Neuronal stem cell (in vitro differentiated cells): ENCODE data around the gene STOML1.

ENCODE experiments used
- DNase-seq: peaks from one replicate; pipeline ENCODE4 v3.0.0-alpha.2; 2013; ENCODE audit warnings: low spot score
- H2AFZ ChIP-seq: one replicate; pipeline ENCODE4 v1.6.1; 2013; ENCODE audit warnings: mild to moderate bottlenecking, low read length, inconsistent platforms
- H2AK5ac ChIP-seq: 2 replicates; pipeline ENCODE4 v1.6.1; 2013; ENCODE audit warnings: low read depth, mild to moderate bottlenecking, inconsistent platforms, low read length, moderate library complexity, mixed read lengths
- H2BK120ac ChIP-seq: 2 replicates; pipeline ENCODE4 v1.6.1; 2013; ENCODE audit warnings: low read depth, mild to moderate bottlenecking, inconsistent platforms, low read length, moderate library complexity, mixed read lengths
- H2BK12ac ChIP-seq: one replicate; pipeline ENCODE4 v1.6.1; 2013; ENCODE audit warnings: low read length, inconsistent platforms
- H2BK15ac ChIP-seq: 2 replicates; pipeline ENCODE4 v1.6.1; 2013; ENCODE audit warnings: mild to moderate bottlenecking, low read length, inconsistent platforms, mixed read lengths
- H2BK5ac ChIP-seq: one replicate; pipeline ENCODE4 v1.6.1; 2013; ENCODE audit warnings: inconsistent platforms, mild to moderate bottlenecking, low read length, moderate library complexity
- H3K14ac ChIP-seq: one replicate; pipeline ENCODE4 v1.6.1; 2013; ENCODE audit warnings: low read length, inconsistent platforms
- H3K18ac ChIP-seq: 2 replicates; pipeline ENCODE4 v1.6.1; 2013; ENCODE audit warnings: low read length, inconsistent platforms
- H3K23ac ChIP-seq: 2 replicates; pipeline ENCODE4 v1.6.1; 2013; ENCODE audit warnings: low read depth, mild to moderate bottlenecking, mixed read lengths, low read length, inconsistent platforms; ENCODE audit not compliant: poor library complexity
- H3K27ac ChIP-seq: replicated peaks from 3 replicates; pipeline ENCODE4 v1.5.1; 2013; ENCODE audit warnings: low read length, inconsistent platforms
- H3K27me3 ChIP-seq, 3 experiments: 2 replicates each; pipeline ENCODE4 v1.6.1; 2013; ENCODE audit warnings: low read length in 3 of 3, mild to moderate bottlenecking in 2 of 3, inconsistent platforms in 1 of 3, low read depth in 1 of 3, mixed read lengths in 1 of 3, moderate library complexity in 1 of 3; ENCODE audit not compliant: control insufficient read depth in 3 of 3, insufficient read depth in 3 of 3
- H3K36me3 ChIP-seq, 2 donors: replicated peaks in 1 of 2; 2 replicates each; pipeline ENCODE4 v1.6.1; 2013; ENCODE audit warnings: low read length in 2 of 2; ENCODE audit not compliant: control insufficient read depth in 2 of 2, insufficient read depth in 2 of 2
- H3K4ac ChIP-seq: 2 replicates; pipeline ENCODE4 v1.6.1; 2013; ENCODE audit warnings: inconsistent platforms, mild to moderate bottlenecking, low read length, moderate library complexity
- H3K4me1 ChIP-seq, 2 donors: 1 replicate in 1 of 2; 2 replicates in 1 of 2; pipeline ENCODE4 v1.6.1; 2013; ENCODE audit warnings: low read length in 2 of 2, low read depth in 1 of 2; ENCODE audit not compliant: control insufficient read depth in 2 of 2, insufficient read depth in 1 of 2
- H3K4me2 ChIP-seq: one replicate; pipeline ENCODE4 v1.6.1; 2013; ENCODE audit warnings: mild to moderate bottlenecking, low read length, inconsistent platforms; ENCODE audit not compliant: insufficient read depth, poor library complexity, severe bottlenecking
- H3K4me3 ChIP-seq, 2 donors: 2 replicates each; pipeline ENCODE4 v1.5.1; 2013; ENCODE audit warnings: low read length in 2 of 2, mild to moderate bottlenecking in 2 of 2, inconsistent platforms in 1 of 2, moderate library complexity in 1 of 2
- H3K79me1 ChIP-seq: one replicate; pipeline ENCODE4 v1.6.1; 2013; ENCODE audit warnings: low read depth, mild to moderate bottlenecking, inconsistent platforms, low read length, moderate library complexity
- H3K9ac ChIP-seq: one replicate; pipeline ENCODE4 v1.6.1; 2013; ENCODE audit warnings: mild to moderate bottlenecking, low read depth, low read length, inconsistent platforms; ENCODE audit not compliant: poor library complexity
- H3K9me3 ChIP-seq, 2 donors: replicated peaks in 1 of 2; 2 replicates each; pipeline versions ENCODE3 to v1.6.1; 2013; ENCODE audit warnings: low read length in 2 of 2, mild to moderate bottlenecking in 2 of 2, inconsistent platforms in 1 of 2, low read depth in 1 of 2, mixed read lengths in 1 of 2, moderate library complexity in 1 of 2; ENCODE audit not compliant: control insufficient read depth in 2 of 2, insufficient read depth in 1 of 2
- H4K8ac ChIP-seq: one replicate; pipeline ENCODE4 v1.6.1; 2013; ENCODE audit warnings: low read depth, mild to moderate bottlenecking, inconsistent platforms, low read length, moderate library complexity
- H4K91ac ChIP-seq: one replicate; pipeline ENCODE4 v1.6.1; 2013; ENCODE audit warnings: low read length, low read depth, mild to moderate bottlenecking, inconsistent platforms; ENCODE audit not compliant: poor library complexity
- WGBS, 2 donors: extraction: QIAGEN DNeasy Blood & Tissue Kit; methylation state at CpG; one replicate each; pipeline ENCODE4 v1.1.7; 2013; ENCODE audit warnings: missing lambda C conversion rate in 2 of 2, mixed read lengths in 1 of 2; ENCODE audit not compliant: insufficient read length in 2 of 2, insufficient replicate concordance in 1 of 2; ENCODE audit errors: extremely low coverage in 2 of 2; 5-methylcytosine and 5-hydroxymethylcytosine counted together

Gene STOML1

GRCh38 chr15:73954188-73955145 lies 37.6 kb downstream of the STOML1 start:
- Histone ChIP-seq H3K14ac (no peak overlapping the region), H3K9ac (peak overlapping the region; percentile 50), H3K4me1 (peaks cover 9 to 18% of the 10 kb centered on the region in 2 donors), H2BK15ac (no peak overlapping the region), H3K27me3 (peaks cover 0 to 6% (median 3%) of the 10 kb centered on the region in 3 experiments), H2BK12ac (no peak overlapping the region), H2BK5ac (no peak overlapping the region), H3K9me3 (no peaks in the 10 kb centered on the region), H3K27ac (no peak overlapping the region), H4K91ac (no peak overlapping the region), H2AK5ac (peak overlapping the region; percentile 61), H3K4me2 (no peak overlapping the region), H2BK120ac (no peak overlapping the region), H2AFZ (no peak overlapping the region), H3K18ac (no peak overlapping the region), H3K4me3 (no peak overlapping the region), H3K4ac (no peak overlapping the region), H4K8ac (no peak overlapping the region), H3K36me3 (peaks cover 2 to 4% of the 10 kb centered on the region in 2 donors), H3K79me1 (no peaks in the 10 kb centered on the region), H3K23ac (no peak overlapping the region)
- WGBS, 2 donors, result no CpG with 5 or more reads among the region's 27 CpGs
- no peak for DNase-seq

GRCh38 chr15:73952913-73953750 lies 39.0 kb downstream of the STOML1 start:
- no CpG with 5 or more reads among the region's 10 CpGs for WGBS, 2 donors
- no peak overlapping the region for H2BK12ac ChIP-seq

GRCh38 chr15:73952171-73952912 lies 39.8 kb downstream of the STOML1 start:
- no peak overlapping the region for H3K4me2 ChIP-seq
- peak overlapping the region; percentile 49 for H3K23ac ChIP-seq
- peaks cover 0 to 6% (median 3%) of the 10 kb centered on the region in 3 experiments for H3K27me3 ChIP-seq
- H3K4me3 ChIP-seq, result no peak overlapping the region
- H4K8ac ChIP-seq, result no peak overlapping the region
- H2BK120ac ChIP-seq, result no peak overlapping the region
- no peak overlapping the region for H3K27ac ChIP-seq
- peak overlapping the region; percentile 68 for H3K9ac ChIP-seq
- no peak for DNase-seq
- H3K14ac ChIP-seq, result peak overlapping the region; percentile 15
- peaks cover 9 to 18% of the 10 kb centered on the region in 2 donors for H3K4me1 ChIP-seq
- peak overlapping the region; percentile 51 for H2BK15ac ChIP-seq
- peak overlapping the region; percentile 78 for H2AFZ ChIP-seq
- WGBS, 2 donors, result no CpG with 5 or more reads among the region's 21 CpGs
- no peaks in the 10 kb centered on the region for H3K79me1 ChIP-seq
- H3K36me3 ChIP-seq, result peaks cover 2 to 22% of the 10 kb centered on the region in 2 donors
- H4K91ac ChIP-seq, result no peak overlapping the region
- no peaks in the 10 kb centered on the region for H3K9me3 ChIP-seq
- H2BK5ac ChIP-seq, result peak overlapping the region; percentile 93
- no peak overlapping the region for H2BK12ac ChIP-seq
- H2AK5ac ChIP-seq, result peak overlapping the region; percentile 87
- no peak overlapping the region for H3K4ac ChIP-seq
- no peak overlapping the region for H3K18ac ChIP-seq

More at GRCh38 chr15:73952913-73953750, 39.0 kb downstream of the STOML1 start:
- no peak overlapping the region for H4K8ac ChIP-seq
- H3K4ac ChIP-seq, result no peak overlapping the region
- H3K79me1 ChIP-seq, result no peaks in the 10 kb centered on the region
- no peak overlapping the region for H3K9ac ChIP-seq
- H2BK15ac ChIP-seq, result peak overlapping the region; percentile 51
- H3K23ac ChIP-seq, result peak overlapping the region; percentile 56
- DNase-seq, result no peak
- no peak overlapping the region for H3K27ac ChIP-seq
- H3K4me3 ChIP-seq, result no peak overlapping the region
- H3K4me2 ChIP-seq, result no peak overlapping the region
- H2BK5ac ChIP-seq, result peak overlapping the region; percentile 57
- H3K9me3 ChIP-seq, result no peaks in the 10 kb centered on the region
- no peak overlapping the region for H2BK120ac ChIP-seq
- no peak overlapping the region for H3K14ac ChIP-seq
- H3K18ac ChIP-seq, result peak overlapping the region; percentile 49
- no peak overlapping the region for H4K91ac ChIP-seq
- peaks cover 0 to 6% (median 3%) of the 10 kb centered on the region in 3 experiments for H3K27me3 ChIP-seq
- H2AK5ac ChIP-seq, result peak overlapping the region; percentile 87
- H3K4me1 ChIP-seq, result peaks cover 9 to 18% of the 10 kb centered on the region in 2 donors
- no peak overlapping the region for H2AFZ ChIP-seq
- peaks cover 2 to 15% of the 10 kb centered on the region in 2 donors for H3K36me3 ChIP-seq
